ENCODE data around the gene DYRK4. TPM values are rescaled to one million over a fixed set of nuclear protein-coding genes. Genes with fewer than 3 reads are reported as not detected.

DYRK4 gene
- total RNA-seq, 1 experiment from 2014 or later = 72.2 TPM

DNA sequence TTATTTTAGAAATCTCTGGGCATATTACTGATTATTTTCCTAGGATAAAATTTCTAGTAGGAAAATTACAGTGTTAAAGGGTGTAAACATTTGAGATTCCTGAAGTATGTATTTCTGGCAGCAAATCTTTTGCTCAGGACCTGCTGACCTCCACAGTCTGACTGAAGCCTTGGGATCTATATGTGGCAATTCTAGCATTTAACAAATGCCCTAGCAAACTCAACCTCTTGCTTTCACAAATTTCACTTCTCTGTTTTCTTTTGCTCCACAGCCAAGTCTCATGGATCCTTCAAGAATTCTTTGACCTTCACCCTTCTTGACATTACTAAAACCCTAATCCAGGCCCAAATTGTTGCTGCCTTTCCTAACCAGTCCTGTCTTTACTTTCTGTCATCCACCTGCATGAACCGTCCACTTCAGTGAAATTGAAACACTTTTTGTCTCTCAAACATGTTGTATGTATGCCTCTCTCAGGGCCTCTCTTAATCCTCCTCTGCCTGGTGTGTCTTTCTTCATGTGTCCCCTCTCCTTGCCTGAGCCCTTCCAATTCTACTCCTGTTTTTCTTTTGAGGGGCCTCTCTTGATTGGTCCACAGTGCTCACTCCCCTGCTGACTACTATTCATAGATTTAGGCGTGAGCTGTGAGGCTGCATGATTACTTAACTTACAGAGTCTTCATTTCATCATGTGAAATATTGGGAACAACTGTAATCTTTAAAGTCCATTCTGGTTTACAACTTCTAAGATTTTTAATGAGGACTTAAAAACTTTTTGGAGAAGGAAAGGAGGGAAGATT is 5.1 kb upstream of the DYRK4 start:
- no peak for DNase-seq (ENCODE audit: low read depth, low spot score)
- in situ Hi-C loops (cut with HindIII; ENCODE audit: low pct_unique_long_range_greater_than_20kb, low sequenced_read_pairs) = no loop called here

DNA sequence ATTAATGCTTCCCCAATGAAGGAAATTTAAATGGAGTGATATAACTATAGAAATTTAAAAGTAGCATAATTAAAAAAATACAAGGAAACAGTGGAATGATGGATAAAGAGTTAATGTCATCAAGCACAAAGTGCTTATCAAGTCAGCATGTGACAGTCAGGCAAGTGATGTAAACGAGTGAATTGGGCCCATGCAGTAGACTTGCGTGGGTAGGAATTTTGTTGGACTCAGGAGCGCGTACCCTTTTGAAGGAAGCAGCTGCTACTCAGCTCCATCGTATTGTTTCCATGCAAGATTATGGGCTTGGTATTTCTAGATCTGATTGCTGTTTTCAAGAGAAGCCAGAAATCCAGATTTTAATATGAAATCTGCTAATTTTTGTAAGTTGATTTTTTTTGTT is 4.4 kb upstream of the DYRK4 start:
- in situ Hi-C loops (cut with HindIII; ENCODE audit: low pct_unique_long_range_greater_than_20kb, low sequenced_read_pairs) = no loop called here

DNA sequence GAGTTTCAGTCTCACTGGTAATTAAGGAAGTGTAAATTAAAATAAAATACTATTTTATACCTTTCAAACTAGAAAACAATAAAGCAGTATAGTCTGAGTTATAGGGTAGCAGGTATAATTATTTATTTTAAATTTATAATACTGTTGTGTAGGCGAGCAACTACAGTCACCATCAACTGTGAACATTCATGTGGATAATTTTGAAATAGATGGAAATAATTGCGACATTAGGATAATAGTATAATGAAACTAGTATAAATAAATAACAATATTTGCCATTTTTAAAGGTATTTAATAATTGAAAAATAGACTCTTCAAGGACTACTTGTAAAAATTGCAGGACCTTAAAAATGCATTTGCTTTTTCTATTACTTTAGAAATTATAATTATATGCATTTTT is 3.8 kb upstream of the DYRK4 start:
- no peak for DNase-seq (ENCODE audit: low read depth, low spot score)
- in situ Hi-C loops (cut with HindIII; ENCODE audit: low pct_unique_long_range_greater_than_20kb, low sequenced_read_pairs) = no loop called here

More for the DNA sequence above, 4.4 kb upstream of the DYRK4 start:
- DNase-seq (ENCODE audit: low read depth, low spot score) = no peak

DNA sequence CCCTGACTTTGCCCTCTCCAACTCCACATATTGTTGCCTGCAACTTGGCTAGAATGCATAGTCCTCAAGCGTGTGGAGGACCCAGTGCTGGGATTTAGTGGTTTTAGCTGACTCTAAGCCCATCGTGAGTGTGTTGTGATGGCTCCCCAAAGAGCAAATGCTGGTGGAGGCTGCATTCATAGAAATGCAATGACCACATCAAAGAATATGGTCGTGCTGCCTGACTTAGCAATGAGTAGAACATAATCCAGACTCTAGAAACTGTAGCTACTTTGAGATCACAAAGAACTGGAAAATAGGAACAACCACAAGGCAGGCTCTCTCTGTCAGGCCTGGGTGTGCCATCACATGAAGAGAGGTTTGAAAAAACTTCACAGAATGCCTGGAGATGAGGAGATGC is 1.3 kb downstream of the DYRK4 start:
- in situ Hi-C loops (cut with HindIII; ENCODE audit: low pct_unique_long_range_greater_than_20kb, low sequenced_read_pairs) = no loop called here
- DNase-seq (ENCODE audit: low read depth, low spot score) = no peak

DNA sequence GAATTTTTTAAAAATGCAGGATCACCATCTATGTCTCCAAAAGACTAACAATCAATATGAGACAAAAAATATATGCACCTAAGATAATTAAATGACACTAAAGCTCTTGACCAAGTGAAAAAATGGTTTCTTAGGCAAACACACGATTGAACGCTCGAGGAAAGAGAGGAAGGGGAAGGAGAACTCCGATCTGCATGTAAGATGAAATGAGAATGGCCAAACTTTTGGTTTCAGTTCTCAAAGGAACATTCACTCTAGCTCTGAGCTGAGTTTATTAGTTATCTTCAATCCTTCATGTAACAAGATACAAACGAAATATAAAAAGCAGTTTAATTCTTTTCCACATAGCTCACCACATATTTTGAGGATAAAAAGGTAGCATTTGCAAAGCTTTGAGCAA is 2.8 kb downstream of the DYRK4 start:
- no peak for DNase-seq (ENCODE audit: low read depth, low spot score)
- in situ Hi-C loops (cut with HindIII; ENCODE audit: low pct_unique_long_range_greater_than_20kb, low sequenced_read_pairs) = no loop called here

DNA sequence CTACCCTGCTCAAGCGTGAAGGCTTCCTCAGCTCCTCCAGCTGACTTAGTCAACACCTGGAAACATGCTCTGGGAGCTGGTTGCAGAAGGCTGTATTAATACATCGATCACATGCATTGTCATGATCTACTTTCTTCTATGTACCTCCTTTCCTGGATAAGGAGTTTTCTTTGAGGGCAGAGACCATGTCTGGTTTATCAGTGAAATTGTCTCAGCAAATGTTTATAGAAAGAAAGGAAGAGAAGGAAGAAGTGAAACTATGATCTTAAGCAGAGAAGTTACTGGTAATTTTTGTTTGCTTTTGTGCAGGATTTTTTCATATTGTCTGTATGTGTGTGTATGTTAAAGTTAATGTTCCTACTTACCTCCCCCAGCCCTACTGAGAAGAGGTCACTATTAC is 4.5 kb downstream of the DYRK4 start:
- DNase-seq (ENCODE audit: low read depth, low spot score) = no peak
- in situ Hi-C loops (cut with HindIII; ENCODE audit: low pct_unique_long_range_greater_than_20kb, low sequenced_read_pairs) = no loop called here

DNA sequence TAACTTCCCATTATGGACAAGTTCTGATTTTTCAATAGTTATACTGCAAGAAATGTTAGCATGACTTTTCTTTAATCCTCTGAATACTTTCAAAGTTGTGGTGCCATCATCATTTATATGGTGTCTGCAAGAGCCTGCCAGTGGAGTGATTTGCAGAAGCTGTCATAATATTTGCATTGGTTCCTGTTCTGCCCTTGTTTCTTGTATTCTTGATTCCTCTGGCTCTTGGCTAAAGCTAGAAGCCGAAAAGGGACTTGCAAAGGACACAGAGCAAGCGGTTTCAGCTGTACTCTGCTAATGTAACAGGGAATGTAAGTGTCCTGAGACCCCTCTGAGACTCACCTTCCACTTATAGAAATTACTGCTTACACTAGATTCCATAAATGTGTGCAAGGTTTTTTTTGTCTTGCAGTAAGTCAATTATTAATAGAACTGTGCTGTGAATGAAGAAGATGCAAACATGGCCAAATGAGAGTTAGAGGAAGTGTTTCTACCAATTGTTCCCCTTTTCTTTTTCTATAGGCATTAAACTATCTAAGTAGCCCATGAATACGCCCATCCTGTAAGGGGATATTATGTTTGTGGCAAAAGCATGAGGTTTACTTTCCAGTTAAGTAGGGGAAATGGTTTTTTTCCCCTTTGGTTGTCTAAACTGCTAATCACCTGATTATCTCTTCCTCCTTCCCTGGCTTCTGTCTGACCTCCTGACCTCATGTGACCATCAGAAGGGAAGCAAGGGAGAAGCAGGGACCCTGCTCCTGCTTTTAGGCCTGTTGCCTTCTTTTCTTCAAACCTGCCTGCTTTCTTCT is 5.3 kb downstream of the DYRK4 start:
- no peak for DNase-seq (ENCODE audit: low read depth, low spot score)
- in situ Hi-C loops (cut with HindIII; ENCODE audit: low pct_unique_long_range_greater_than_20kb, low sequenced_read_pairs) = no loop called here

DNA sequence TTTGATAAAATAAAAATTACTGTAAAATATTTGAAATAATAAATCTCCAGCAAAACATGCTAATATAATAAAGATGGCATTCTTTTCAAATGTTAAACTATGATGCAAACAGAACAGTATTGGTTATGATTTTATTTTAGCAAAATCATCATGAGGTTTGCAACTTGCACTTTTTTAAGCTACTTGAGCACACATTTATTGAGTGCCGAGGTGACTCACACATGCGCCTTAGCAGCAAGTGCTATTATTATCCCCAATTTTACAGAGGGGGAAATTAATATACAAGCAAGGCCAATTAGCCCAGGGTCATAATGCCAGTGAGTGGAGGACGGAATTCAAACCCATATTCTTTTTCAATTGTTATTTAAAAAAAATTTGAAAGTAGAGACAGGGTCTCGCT is 7.3 kb downstream of the DYRK4 start:
- no peak for DNase-seq (ENCODE audit: low read depth, low spot score)
- in situ Hi-C loops (cut with HindIII; ENCODE audit: low pct_unique_long_range_greater_than_20kb, low sequenced_read_pairs) = no loop called here

DNA sequence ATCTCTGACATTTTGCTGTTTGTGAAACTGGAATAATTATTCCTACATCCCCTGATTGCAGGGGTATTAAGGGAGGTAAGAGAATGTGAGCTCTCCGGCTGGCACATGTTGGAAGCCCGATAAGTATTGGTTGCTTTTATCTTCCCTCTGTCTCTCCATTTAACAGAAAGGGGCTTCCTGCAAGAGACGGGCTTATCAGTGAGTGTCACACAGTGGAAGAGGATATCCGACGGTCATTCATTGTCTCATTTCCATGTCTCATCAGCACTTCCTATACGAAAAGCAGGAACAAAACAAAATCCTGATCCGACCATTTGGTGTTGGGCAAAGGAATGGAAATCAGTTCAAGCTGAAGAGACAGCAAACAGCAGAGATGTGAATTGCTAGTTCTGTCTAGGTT is 10.7 kb downstream of the DYRK4 start:
- no peak for DNase-seq (ENCODE audit: low read depth, low spot score)
- in situ Hi-C loops (cut with HindIII; ENCODE audit: low pct_unique_long_range_greater_than_20kb, low sequenced_read_pairs) = no loop called here

DNA sequence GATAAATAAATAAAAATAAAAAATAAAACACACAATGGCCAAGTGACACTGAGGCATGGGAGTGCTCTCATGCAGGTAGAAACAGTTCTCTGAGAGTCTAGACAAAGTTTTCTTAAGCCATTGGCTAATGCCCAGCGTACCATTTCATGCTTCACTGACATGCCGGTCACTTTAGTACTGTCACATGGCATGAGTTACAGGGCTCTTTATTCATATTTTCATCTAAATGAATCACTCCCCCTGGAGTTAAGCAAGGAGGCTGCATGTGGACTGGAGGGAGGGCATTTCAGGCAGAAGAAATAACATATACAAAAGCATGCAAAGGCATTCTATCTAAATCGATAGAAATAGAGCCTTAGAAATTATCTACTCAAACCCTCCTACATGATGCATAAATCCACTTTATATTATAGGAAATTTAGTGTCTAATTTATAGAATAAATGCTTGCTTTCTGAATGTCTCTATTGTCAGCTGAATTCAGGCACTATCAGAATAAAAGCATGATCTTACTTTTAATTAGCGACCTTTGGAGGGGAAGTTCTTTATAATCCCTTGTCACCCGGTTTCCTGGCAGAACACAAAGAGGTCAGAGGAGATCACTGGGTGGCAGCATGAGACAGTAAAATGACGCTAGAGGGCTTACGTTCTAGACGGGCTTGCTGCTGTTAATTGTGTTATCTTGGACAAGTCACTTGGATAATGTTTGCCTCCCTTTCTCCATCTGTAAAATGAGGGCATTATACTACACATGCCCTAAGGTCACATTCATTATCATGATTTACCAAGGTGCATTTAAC is 17.5 kb downstream of the DYRK4 start:
- in situ Hi-C loops (cut with HindIII; ENCODE audit: low pct_unique_long_range_greater_than_20kb, low sequenced_read_pairs) = no loop called here
- peak; percentile 85 for DNase-seq (ENCODE audit: low read depth, low spot score)

DNA sequence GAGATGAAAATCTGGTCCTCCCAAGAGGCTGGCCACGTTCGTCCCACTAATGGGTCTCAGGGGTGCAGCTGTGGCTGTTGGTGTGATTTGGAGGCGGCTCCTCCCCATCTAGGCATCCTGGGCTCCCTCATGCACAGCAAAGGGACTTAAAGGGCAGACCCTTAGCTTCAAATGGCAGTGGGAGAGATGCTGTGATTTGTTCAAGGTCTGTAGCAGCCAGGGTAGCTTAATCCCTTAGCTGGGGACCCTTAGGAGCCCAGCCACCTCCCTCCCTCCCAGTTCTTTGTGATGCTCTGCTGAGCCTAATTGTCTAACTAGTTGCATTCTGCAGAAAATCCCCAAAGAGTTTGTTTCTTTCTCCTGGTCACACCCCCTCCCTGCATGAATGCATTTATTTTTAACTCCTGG is 18.3 kb downstream of the DYRK4 start:
- in situ Hi-C loops (cut with HindIII; ENCODE audit: low pct_unique_long_range_greater_than_20kb, low sequenced_read_pairs) = no loop called here
- no peak for DNase-seq (ENCODE audit: low read depth, low spot score)

DNA sequence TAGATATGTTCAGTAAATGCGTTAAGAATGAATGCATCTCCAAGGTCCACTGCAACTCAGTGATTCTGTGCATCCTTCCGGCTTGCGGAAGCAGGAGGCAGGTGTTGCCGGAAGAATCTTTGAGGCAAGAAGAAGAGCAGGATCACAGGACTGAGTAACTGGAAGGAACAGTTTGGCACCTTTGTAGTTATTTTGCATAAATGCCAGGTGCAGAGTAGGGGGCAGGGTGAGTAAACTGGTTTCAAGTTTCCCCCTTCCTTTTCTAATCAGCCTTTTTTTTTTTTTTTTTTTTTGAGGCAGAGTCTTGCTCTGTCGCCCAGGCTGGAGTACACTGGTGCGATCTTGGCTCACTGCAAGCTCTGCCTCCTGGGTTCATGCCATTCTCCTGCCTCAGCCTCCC is 22.3 kb downstream of the DYRK4 start:
- no peak for DNase-seq (ENCODE audit: low read depth, low spot score)
- in situ Hi-C loops (cut with HindIII; ENCODE audit: low pct_unique_long_range_greater_than_20kb, low sequenced_read_pairs) = no loop called here

DNA sequence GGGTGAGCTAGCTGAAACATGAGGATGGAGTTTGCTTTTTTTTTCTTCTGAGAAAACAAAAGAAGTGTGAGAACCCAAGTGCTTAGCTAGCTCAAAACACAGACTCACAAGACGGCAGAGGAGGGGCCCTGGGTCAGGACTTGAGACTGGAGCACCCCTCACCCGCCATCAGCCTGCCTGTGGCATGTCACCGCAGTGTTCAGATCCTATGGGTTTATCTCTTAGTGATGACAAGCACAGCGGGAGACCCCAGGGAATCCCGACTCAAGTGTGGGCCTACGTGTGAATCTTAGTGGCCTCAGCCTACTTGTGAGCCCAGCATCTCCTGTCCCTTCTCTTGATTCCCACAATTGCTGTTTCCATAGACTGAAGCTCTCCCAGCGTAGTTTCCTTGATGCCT is 22.9 kb downstream of the DYRK4 start:
- no peak for DNase-seq (ENCODE audit: low read depth, low spot score)
- in situ Hi-C loops (cut with HindIII; ENCODE audit: low pct_unique_long_range_greater_than_20kb, low sequenced_read_pairs) = no loop called here

DNA sequence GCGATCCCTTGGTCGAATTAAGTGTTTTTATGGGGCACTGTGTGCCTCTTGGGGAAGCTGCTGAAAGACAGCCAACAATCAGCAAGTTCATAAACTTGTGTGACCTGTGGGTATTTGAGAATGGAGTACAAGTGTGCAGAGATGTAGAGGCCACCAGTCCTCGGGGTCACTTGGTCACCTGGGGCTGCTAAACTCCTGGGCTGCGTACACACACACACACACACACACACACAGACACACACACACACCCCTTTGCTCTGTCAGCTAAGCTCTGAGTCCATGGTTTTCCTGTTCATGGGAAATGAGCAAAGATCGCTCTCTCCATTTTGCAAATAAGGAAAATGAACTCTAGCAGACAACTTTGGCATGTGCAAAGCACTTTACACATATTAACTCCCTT is 24.5 kb downstream of the DYRK4 start:
- in situ Hi-C loops (cut with HindIII; ENCODE audit: low pct_unique_long_range_greater_than_20kb, low sequenced_read_pairs) = no loop called here
- DNase-seq (ENCODE audit: low read depth, low spot score) = no peak

DNA sequence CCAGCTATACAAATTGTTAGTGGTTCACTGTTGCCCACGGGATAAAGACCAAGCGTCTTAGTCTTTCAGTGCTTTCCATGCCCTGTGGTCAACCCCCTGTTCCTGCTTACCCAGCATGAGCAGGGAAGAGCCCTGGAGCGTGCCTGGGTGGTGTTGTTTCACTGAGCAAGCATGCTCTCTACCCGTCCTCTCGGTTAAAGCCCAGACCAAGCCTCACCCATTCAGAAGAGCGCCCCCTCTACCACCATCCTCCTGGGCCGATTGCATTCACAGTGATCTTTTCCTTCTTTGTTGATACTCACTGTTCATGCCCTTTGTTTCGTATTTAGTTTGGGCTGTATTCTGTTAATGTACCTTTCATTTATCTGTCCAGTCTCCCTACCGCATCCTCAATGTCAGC is 25.1 kb downstream of the DYRK4 start:
- in situ Hi-C loops (cut with HindIII; ENCODE audit: low pct_unique_long_range_greater_than_20kb, low sequenced_read_pairs) = no loop called here
- DNase-seq (ENCODE audit: low read depth, low spot score) = peak; percentile 16

DNA sequence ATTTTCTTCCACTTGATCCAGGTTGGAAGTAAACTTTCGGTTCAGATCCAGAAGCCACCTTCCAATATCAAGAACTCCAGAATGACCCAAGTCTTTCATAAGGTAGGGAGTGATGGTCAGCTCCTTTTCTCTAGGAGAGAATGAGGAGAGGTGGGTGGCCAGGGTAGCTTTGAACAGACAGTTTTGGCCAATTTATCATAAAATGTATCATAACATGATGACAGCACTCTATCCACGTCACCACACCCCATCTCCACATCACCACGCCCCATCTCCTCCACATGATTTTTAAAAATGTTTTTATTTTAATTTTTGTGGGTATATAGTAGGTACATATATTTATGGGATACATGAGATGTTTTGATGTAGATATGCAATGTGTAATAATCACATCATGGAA is 26.9 kb downstream of the DYRK4 start:
- in situ Hi-C loops (cut with HindIII; ENCODE audit: low pct_unique_long_range_greater_than_20kb, low sequenced_read_pairs) = no loop called here
- DNase-seq (ENCODE audit: low read depth, low spot score) = no peak

DNA sequence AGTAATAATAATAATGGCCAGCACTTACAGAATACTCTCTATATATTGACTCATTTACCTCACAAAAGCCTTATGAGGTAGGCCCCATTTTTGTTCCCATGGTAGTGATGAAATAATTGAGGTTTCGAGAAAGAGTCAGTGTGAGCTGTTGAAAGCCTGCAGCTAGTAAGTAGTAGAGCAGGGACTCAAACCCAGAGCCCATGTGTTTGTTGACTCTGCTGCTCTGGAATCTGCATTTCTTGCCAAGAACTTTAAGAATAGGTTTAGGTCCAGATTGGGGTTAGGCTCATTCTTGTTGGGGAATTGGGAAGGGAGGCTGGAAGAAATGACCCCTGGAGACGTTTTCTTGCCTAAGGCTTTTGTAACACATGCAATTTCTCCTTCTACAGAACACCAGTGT is 27.9 kb downstream of the DYRK4 start:
- in situ Hi-C loops (cut with HindIII; ENCODE audit: low pct_unique_long_range_greater_than_20kb, low sequenced_read_pairs) = no loop called here
- no peak for DNase-seq (ENCODE audit: low read depth, low spot score)

DNA sequence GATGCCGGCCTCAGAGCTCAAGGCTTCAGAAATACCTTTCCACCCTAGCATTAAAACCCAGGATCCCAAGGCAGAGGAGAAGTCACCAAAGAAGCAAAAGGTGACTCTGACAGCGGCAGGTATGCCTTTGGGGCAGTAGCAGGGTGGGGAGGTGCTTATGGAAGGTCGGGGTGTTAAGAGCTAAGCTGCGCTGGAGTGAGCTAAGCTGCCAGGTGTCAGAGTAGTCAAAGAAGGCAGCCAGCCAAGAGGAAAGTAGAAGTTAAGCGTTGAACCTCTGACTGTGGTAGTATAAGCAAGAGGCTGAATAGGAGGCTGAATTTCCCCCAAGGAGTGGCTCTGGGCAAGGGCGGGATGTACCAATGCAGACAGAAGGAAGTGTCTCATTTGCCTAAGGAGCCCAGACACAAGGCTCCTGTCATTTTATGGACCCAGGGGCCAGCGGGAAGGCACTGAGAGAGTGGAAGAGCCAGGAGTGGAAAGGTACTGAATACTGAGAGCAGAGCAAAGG is 29.2 kb downstream of the DYRK4 start:
- no peak for DNase-seq (ENCODE audit: low read depth, low spot score)
- in situ Hi-C loops (cut with HindIII; ENCODE audit: low pct_unique_long_range_greater_than_20kb, low sequenced_read_pairs) = no loop called here

Measured in SK-MEL-5 (cell line).